Cerebellar cortex (tissue), 1 donor: Measurements from ENCODE around the gene CNOT4.
"Not testable (repeated sequence)": the region's sequence is repeated elsewhere in the genome, so short reads cannot be mapped to it uniquely, and the experiment has no call there.

Source experiments
- DNase-seq: peaks from one replicate; pipeline ENCODE4 v3.0.0-alpha.2; 2015; ENCODE audit warnings: low spot score

CNOT4 gene

DNA sequence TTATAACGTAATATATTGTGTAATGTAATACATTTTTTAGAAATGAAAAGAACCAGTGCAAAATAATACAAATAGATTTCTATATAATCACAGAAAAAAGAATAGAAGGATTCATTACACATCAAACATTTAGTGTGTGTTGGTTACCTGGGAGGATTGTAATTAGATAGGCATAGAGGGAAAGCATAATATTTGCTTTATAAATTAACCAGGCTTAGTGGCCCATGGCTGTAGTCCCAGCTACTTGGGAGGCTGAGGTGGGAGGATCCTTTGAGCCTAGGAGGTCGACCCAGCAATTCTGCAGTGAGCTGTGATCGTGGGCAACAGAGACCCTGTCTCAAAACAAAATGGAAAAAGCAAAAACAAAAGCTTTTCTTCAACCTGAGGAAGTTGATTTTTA, 5.0 kb upstream of the CNOT4 start:
- DNase-seq = no peak

GRCh38 chr7:135512135-135512887, 2.4 kb upstream of the CNOT4 start:
- DNase-seq = peak; percentile 68

GRCh38 chr7:135510592-135511183, 786 bp upstream of the CNOT4 start:
- peak; percentile 18 for DNase-seq

- no peak for DNase-seq
Observed at GRCh38 chr7:135509589-135509838, 388 bp downstream of the CNOT4 start.

DNA sequence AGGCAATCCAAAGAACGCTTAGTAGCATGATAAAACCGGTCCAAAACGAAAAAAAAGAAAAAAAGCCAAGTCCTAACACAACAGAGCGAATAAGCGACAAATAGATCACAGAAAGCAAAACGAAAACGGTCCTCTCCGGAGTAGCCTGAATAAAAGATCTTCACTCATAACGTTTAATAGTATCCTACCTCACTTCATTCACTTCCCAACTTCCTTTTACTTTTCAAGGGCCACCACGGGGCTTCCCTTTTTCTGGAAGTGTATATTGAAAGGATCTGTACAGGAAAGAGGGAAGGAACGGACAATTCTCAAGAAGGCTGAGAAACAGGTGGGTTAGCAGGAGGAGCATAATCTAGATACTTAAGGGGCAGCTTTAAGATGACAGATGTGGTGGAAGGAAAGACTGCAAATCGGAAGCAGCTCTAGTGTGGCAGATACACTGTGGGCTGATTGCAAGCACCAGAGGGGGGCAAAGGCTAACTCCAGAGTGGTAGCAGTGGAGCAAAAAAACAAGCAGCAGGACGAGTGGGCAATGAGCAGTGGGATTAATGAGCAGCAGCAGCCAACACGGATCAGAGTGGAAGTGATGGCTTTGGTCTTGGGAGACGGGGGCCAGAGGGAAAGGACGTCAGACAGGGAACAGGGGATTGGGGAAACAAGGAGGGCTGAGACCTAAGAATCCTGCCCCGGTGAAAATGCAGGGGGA, 866 bp downstream of the CNOT4 start:
- peak; percentile 34 for DNase-seq

DNA sequence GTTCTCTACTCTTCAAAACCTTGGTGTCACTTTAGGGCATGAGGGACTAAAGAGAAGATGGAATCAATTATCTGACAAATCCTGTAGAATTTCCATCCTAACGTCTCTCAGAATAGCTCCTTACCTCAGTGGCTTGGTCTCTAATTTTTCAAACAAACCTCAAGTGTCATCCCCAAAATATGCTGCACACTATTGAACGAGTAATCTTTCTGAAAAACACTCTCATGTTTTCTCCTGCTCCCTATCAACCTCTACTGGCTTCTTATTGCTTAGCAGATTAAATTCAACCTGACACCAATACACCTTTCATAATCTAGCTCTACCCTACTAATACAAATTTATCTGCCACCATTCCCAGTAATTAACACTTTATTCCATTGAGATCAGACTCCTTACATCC, 8.5 kb downstream of the CNOT4 start:
- DNase-seq = no peak

- DNase-seq = no peak
Observed at GRCh38 chr7:135499818-135500217, 10.1 kb downstream of the CNOT4 start.

DNA sequence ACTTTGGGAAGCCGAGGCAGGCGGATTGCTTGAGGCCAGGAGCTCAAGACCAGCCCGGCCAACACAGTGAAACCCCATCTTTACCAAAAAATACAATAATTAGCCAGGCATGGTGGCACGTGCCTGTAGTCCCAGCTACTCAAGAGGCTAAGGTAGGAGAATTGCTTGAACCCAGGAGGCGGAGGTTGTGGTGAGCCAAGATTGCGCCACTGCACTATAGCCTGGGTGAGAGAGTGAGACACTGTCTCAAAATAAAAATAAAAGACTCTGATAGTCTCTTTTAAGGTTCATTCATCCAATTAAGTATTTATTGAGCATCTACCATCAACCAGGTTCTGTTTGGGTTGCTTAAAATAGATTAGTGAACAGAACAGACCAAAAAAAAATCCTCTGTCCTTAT, 12.7 kb downstream of the CNOT4 start:
- not testable (repeated sequence) for DNase-seq

DNA sequence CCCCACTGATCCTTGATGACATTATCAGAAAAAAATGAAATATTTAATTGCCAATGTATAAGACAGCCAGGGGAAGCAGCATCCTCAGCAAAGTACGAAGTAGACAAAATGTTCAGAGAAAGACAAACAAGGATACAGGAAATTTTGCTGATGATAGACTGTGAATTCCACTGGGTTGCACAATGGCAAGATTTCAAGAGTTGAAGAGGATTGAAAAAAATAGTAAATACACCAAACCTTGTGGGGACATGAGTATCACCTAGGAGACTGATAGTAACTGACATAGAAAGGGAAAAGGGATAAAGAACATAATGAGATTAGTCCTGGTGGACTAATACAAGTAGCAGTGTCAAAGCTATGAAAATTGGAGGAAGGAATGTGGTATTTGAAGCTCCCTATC, 16.5 kb downstream of the CNOT4 start:
- DNase-seq = no peak

DNA sequence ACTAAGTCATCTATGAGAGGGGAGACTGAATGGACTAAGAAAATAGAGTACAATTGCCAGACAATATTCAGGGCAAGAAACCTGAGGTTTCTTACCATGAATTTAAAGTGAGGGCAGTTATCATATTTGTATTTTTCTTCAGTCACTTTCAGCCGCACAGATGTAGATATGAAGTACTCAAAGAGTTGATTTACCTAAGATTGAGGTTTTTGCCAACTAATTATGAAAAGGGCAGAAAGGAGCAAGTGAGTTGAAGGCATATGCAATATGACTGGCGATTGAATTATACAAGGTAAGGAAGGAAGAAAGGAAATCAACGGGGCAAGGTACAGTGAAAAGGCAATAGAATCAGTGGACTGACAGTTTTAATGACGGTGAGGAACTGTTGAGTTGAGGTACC, 17.8 kb downstream of the CNOT4 start:
- no peak for DNase-seq

DNA sequence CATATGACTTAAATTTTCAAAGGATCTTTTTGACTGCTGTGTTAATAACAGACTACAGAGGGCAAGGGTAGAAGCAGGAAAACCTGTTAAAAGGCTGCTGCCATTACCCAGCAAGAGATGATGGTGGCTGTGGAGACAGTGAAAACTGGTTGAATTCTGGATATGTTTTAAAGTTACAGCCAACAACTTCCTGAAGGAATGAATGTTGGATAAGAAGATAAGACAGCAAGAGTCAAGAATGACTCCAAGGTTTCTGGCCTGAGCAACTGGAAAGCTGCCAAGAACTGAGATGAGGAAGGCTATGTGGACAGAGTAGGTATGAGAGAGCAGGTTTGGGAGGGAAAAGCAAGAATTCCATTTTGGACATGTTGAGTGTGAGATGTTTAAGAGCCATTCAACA, 19.1 kb downstream of the CNOT4 start:
- peak; percentile 27 for DNase-seq

- no peak for DNase-seq
Observed at GRCh38 chr7:135489791-135490190, 20.1 kb downstream of the CNOT4 start.

DNA sequence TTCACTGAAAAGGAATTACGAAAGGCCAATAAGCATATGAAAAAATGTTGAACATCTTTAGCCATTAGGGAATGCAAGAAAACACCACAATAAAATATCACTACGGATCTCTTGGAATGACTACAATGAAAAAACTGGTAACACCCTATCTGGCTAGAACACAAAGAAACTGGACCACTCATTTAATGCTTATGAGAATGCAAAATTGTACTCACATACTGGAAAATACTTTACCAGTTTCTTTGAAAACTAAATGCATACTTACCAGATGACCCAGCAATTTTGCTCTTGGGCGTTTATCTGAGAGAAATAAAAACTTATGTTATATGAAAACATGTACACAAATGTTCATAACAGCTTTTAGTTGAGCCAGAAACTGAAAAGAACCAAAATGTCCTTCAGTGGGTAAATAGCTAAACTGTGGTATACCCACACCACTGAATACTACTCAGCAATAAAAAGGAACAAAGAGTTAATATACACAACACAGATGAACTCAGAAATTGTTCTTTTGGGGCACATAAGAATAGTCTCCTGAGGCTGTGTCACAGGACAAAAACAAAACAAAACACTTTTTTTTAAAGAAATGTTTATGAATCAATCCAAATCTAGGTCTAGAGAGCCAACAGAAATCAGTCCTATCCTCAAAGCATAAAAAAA, 23.5 kb downstream of the CNOT4 start:
- DNase-seq = no peak

GRCh38 chr7:135481598-135481979, 28.3 kb downstream of the CNOT4 start:
- DNase-seq = no peak

DNA sequence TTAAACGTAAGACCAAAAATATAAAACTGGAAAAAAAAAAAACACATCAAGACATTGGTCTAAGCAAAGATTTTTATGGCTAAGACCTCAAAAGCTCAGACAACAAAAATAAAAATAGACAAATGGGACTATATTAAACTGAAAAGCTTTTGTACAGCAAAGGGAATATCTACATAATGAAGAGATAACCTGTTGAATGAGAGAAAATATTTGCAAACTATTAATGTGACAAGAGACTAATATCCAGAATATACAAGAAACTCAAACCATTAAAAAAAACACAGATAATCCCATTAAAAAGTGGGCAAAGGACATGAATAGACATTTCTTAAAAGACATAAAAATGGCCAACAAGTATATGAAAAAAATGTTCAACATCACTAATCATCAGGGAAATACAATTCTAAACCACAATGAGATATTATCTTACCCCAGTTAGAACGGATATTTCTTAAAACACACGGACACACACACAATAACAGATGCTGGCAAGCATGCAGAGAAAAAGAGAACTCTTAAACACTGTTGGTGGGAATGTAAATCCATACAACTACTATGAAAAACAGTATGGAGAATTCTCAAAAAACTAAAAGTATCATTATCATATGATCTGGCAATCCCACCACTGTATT, 28.8 kb downstream of the CNOT4 start:
- DNase-seq = no peak

DNA sequence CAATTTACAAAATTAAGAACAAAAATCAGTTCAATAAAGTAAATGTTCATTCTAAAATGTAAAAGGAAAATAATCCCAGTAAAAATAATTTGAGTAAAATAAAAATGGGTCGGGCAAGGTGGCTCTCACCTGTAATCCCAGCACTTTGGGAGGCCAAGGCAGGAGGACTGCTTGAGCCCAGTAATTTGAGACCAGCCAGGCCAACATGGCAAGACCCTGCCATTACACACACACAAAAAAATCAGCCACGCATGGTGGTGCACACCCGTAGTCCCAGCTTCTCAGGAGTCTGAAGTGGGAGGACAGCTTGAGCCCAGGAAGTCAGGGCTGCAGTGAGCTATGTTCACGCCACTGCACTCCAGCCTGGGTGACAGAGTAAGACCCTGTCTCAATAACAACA, 34.4 kb downstream of the CNOT4 start:
- no peak for DNase-seq

GRCh38 chr7:135469705-135470104, 40.2 kb downstream of the CNOT4 start:
- not testable (repeated sequence) for DNase-seq

GRCh38 chr7:135467207-135467711, 42.6 kb downstream of the CNOT4 start:
- DNase-seq = no peak

- no peak for DNase-seq
Observed at GRCh38 chr7:135466442-135467206, 43.3 kb downstream of the CNOT4 start.

- no peak for DNase-seq
Observed at GRCh38 chr7:135463908-135464307, 46.0 kb downstream of the CNOT4 start.

DNA sequence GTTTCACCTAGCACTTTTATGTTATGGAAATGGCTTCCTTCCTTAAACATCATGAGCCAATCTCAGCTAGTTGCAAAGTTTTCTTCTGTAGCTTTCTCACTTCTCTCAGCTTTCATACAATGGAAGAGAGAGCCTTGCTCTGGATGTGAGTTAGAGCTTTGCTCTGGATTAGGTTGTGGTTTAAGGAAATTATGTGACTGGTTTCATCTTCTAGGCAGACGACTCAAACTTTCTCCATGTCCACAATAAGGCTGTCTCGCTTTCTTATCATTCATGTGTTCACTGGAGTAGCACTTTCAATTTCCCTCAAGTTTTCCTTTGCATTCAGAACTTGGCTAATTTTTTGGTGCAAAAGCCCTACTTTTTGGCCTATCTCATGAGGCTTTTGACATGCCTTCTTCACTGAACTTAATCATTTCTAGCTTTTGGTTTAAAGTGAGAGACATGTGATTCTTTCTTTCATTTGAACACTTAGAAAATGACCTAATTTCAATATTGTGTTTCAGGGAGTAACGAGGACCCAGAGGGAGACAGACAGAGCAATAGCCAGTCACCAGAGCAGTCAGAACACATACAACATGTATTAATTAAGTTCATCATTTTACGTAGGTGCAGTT, 49.8 kb downstream of the CNOT4 start:
- no peak for DNase-seq
